ENCODE results near the gene NELL2. TPM values are rescaled to one million over a fixed set of nuclear protein-coding genes. Genes with fewer than 3 reads are reported as not detected.
"Not testable (repeated sequence)": the region's sequence is repeated elsewhere in the genome, so short reads cannot be mapped to it uniquely, and the experiment has no call there.

Gene NELL2
- polyA plus RNA-seq, 12 donors, result 0.82 to 20.8 (median 1.8) TPM; not detected in 1

DNA sequence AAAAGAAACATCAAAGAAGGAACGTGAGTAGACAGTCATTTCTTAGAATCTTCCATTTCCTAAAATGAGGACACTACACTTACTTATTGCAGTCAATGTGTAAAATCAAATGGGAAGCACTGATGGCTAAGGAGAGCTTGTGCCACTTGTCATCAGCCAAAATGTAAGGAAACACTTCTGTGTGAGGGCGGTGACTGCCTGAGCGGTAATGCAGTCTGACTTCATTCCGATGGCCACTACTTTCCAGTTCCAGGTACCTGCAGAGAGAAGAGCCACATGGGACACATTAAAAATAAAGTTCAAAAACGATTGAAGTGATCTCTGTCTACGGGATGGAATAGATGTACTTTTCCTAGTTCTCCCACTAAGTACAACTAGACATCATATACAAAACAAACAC lies 96.3 kb downstream of the NELL2 start:
- DNase-seq, result no peak

- no peak for DNase-seq
Observed at GRCh38 chr12:44778863-44779262, 97.3 kb downstream of the NELL2 start.

- DNase-seq, result no peak
Observed at GRCh38 chr12:44777044-44777443, 99.1 kb downstream of the NELL2 start.

GRCh38 chr12:44775901-44776300 lies 100.2 kb downstream of the NELL2 start:
- no peak for DNase-seq

DNA sequence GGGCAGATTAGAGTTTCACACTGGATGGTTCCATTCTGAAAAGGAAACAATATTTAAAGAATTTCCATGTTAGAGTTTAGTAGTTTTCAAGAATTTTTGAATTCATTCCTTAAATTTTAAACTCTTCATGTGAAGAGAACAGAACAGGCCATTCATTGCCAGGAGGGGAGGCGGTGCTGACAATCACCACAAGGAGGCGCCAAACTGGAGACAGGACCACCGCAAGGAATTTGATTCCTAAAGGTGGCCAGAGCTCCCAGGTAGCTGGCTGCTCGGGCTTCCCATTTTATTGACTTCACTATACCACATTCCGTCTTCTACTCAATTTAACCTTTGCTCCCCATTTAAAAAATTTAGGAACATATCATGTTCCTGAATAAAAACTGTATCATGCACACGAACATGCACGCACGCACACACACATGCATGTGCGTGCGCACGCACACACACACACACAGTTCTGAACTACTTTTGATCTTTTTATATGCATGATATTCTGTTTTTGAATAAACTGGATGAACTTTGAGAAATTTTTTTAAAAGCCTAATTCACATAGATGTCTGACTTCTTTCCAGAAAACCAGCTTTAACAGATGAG lies 101.2 kb downstream of the NELL2 start:
- no peak for DNase-seq

DNA sequence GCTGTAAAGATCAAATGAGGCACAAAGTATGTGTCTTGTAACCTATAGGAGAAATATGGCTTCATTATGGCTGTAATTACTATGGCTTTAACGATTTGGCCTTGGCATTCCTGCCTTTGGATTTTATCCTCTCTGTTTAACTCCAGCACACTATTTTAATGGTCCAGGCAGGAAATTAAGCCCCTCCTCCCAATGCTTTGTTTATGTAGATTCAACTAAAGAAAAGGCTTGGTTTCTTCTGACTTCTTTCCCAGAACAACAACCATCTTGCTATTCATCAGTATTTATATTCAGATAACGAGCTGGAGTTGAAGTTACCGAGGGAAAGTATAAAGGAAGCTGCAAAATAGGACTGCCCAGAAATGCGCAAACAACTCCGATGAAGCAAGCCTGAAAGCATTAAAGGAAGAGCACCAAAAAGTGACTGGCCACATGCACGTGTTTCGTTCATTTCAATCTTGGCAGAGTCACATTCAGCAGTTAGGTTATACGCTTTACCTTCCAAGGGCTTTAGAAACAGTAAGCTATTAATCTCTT lies 104.6 kb downstream of the NELL2 start:
- no peak for DNase-seq

DNA sequence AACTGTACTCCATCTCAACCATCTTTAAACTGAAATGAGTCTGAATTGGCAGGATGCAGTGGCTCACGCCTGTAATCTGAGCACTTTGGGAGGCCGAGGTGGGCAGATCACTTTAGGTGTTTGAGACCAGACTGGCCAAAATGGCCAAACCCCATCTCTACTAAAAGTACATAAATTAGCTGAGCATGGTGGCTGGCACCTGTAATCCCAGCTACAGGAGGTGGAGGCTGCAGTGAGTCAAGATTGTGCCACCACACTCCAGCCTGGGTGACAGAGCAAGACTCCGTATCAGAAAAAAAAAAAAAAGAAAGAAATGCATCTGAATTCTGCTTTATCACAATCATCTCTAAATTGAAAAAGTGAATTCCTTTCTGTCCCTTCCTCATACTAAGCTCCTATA lies 110.3 kb downstream of the NELL2 start:
- no peak for DNase-seq

GRCh38 chr12:44763021-44763420 lies 113.1 kb downstream of the NELL2 start:
- no peak for DNase-seq

DNA sequence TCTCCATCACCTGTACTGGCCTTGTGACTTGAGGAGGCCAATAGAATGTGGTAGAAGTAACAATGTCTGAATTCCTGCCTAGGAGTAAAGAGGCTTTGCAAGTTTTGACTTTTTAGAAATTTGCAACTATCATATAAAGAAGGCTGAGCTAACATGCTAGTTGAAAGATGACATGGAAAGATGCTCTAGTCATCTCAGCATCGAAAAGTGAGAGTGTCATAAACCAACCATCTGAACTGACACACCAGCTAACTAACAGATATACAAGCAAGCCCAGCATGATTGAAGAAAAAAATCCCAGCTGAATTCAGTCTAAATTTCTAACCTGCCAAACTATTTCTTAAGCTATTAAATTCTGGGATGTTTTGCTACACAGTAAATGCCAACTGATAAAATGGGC lies 116.8 kb downstream of the NELL2 start:
- DNase-seq, result no peak

DNA sequence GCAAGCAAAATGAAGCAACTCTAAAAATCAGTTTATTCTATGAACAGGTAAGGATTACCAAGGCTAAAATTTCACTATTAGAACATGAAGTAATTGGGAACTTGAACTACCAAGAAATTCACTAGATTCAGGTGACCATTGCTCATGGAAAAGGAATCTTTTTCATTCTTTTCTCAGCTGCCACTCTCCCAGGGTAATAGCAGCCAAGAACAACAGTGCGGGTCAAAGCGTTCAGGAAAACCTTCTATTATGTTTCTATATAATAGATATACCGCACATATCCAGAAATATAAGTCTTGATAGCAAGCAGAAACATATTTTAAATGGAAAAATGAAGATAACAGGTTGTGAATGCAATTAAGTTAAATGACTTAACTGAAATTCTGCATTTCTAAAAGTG lies 125.6 kb downstream of the NELL2 start:
- DNase-seq, result no peak

DNA sequence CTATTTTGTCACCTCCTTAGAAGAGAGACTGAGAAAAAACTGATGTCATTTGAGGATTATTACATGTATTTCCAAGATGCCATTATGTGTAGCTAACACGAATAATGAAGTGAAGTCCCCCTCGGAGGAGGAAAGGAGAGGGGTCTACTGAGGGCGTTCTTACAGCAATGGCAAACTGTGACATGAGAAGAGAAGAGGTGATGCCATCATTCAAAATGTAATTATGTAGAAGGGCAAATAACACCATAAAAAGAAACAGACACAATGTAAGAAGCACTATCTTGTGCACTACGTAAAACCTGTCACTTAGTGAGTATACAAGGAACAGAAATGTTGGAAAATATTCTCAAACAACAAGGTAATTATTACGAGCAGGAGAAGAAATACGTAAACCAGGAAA lies 126.5 kb downstream of the NELL2 start:
- DNase-seq, result no peak

GRCh38 chr12:44748950-44749468 lies 127.1 kb downstream of the NELL2 start:
- DNase-seq, result no peak

DNA sequence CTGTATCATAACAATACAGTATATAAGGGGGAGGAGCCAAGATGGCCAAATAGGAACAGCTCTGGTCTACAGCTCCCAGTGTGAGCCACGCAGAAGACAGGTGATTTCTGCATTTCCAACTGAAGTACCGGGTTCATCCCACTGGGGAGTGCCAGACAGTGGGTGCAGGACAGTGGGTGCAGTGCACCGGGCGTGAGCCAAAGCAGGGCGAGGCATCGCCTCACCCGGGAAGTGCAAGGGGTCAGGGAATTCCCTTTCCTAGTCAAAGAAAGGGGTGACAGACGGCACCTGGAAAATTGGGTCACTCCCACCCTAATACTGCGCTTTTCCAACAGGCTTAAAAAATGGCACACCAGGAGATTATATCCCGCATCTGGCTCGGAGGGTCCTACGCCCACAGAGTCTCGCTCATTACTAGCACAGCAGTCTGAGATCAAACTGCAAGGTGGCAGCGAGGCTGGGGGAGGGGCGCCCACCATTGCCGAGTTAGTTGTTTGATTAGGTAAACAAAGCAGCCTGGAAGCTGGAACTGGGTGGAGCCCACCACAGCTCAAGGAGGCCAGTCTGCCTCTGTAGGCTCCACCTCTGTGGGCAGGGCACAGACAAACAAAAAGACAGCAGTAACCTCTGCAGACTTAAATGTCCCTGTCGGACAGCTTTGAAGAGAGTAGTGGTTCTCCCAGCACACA lies 134.7 kb downstream of the NELL2 start:
- DNase-seq, result not testable (repeated sequence)

DNA sequence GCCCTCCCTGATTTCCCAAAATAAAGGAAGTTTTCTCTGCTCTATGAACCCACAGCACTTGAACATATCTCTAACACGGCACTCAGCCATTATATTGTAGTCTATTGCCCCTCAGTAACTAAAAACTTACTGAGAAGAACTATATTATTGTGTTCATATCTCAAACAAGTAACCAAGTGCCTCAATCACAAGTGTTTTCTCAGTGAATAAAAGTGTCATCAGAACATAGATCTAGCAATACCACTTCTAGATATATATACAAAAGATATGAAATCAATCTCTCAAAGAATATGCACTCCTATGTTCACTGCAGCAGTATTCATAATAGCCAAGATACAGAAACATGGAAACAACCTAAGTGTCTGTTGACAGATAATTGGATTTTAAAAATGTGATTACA lies 138.1 kb downstream of the NELL2 start:
- DNase-seq, result no peak

DNA sequence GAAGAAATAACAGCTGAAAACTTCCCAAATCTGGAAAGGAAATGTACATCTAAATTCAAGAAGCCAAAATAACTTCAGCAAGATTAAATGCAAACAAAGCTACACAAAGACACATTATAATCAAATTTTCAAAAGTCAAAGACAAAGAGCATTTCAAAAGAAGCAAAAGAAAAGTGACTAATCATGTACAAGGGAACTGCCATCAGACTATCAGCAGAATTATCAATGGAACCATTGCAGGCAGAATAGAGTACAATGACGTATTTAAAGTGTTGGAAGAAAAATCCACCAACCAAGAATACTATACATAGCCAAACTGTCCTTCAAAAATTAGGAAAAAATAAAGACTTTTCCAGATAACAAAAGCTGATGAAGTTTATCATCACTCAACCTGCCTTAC lies 147.5 kb downstream of the NELL2 start:
- DNase-seq, result no peak

DNA sequence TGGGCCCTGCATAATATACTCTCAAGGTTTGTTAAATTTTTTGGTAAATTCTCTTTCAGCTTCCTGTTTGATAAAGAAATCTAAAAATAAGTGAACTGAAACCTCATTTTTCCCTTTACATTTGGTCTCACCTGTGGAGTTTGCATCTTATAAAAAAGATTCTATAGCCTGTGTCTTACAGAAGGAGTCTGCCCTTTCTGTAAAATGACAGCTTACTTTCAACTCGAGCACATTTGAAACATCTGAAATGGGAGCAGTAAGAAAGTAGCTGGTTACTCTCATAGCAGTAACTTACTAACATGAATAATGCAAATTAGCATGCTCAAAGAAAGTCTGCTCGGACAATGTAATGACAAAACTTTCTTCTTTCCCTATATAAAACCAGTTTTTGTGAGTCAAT lies 155.8 kb downstream of the NELL2 start:
- no peak for DNase-seq

DNA sequence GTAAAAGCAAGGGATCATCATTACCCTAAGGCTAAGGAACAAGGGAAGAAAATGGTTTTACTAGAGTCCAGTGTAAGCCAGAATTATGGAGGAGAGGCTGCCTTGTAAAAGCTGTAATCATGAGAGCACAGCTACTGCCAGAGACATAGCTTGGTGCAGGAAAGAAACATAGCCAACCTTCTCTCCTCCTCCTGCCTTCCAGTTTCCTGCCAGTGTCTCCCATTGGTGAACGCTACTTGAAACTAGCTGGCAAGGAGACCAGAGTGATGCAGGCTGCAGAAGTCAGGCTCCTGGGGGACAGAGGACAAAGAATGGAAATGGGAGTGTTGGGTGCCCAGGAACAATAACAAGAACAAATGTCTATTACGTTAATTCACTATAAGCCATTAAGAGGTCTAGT lies 158.5 kb downstream of the NELL2 start:
- DNase-seq, result no peak

- DNase-seq, result no peak
Observed at GRCh38 chr12:44716711-44717110, 159.4 kb downstream of the NELL2 start.

- DNase-seq, result no peak
Observed at GRCh38 chr12:44711736-44712135, 164.4 kb downstream of the NELL2 start.

GRCh38 chr12:44709166-44709565 lies 166.9 kb downstream of the NELL2 start:
- no peak for DNase-seq

DNA sequence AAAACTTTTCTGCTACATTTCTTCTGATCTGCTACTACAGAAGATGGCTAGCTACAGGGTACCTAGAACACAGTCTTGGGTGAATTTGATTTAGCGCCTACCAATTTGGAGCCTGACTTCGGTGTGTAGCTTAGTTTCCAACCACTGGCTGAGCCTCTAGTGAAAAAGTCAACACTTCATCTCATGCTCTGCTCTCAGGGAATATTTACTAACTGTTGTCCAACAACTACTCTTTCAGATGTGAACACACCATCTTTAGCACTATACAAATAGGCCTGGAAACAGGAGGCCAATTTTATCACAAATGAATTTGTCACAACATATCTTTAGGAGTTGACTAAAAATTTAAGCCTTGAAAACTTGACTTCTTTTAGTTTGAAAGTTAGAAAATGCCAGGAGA lies 167.9 kb downstream of the NELL2 start:
- DNase-seq, result no peak

GRCh38 chr12:44703182-44703910 lies 172.8 kb downstream of the NELL2 start:
- no peak for DNase-seq

GRCh38 chr12:44697511-44697910 lies 178.6 kb downstream of the NELL2 start:
- no peak for DNase-seq

All from muscle of arm (tissue), 12 donors.